Mucosa of descending colon (tissue), 3 donors: ENCODE measurements around the gene CACNA1D. TPM values are rescaled to one million over a fixed set of nuclear protein-coding genes. Genes with fewer than 3 reads are reported as not detected.

Source experiments
- ATAC-seq: fragments of 200-7000 bp; cut with Tn5 transposase; one replicate; pipeline ENCODE4 v1.9.1; 2020; ENCODE audit warnings: mild to moderate bottlenecking, moderate library complexity
- DNase-seq, 3 donors: peaks; one replicate each; pipeline ENCODE4 v3.0.0-alpha.2; 2020
- H3K36me3 ChIP-seq: fragments of 200-600 bp; one replicate; pipeline ENCODE4 v1.8.0; 2021; ENCODE audit warnings: low read depth, mild to moderate bottlenecking
- H3K4me1 ChIP-seq: fragments of 200-600 bp; one replicate; pipeline ENCODE4 v1.8.0; 2021; ENCODE audit warnings: low read depth, mild to moderate bottlenecking
- H3K4me3 ChIP-seq: fragments of 200-600 bp; one replicate; pipeline ENCODE4 v1.8.0; 2021; ENCODE audit warnings: mild to moderate bottlenecking
- H3K9me3 ChIP-seq: fragments of 200-600 bp; one replicate; pipeline ENCODE4 v1.8.0; 2021; ENCODE audit warnings: mild to moderate bottlenecking
- CTCF ChIP-seq: fragments of 200-600 bp; IDR thresholded peaks from one replicate; pipeline ENCODE4 v1.8.0; 2022; ENCODE audit warnings: antibody characterized with exemption, mild to moderate bottlenecking
- intact Hi-C, 2 donors: fragments of 100-400 bp; cut with DNase I in 1 of 2; cut with micrococcal nuclease in 1 of 2; formaldehyde crosslinking; loops; one replicate each; pipeline versions ENCODE4 v1.11.0 to v1.11.1; 2022; cut with DNase I, micrococcal nuclease
- total RNA-seq, 3 donors: library from RNA; stranded (reverse); fragmentation: NEBNext Ultra II Directional in 2 of 3; extraction: Animal tissue kit (Norgen Biotek cat#: 25700) in 2 of 3; gene quantifications; one replicate each; pipeline versions ENCODE4 v1.2.1 to v1.2.4, GENCODE V29; 2021 to 2023
- donor health status: DM: no; HTN: no; CAD: no; lungs with moderate emphysema.
- donor health status: DM: no; HTN: no; CAD: no.
- donor health status: DM: no; HTN: yes; CAD: no.

Gene CACNA1D
- total RNA-seq, 3 donors from 2014 or later: 13.8 to 38.1 (median 22.2) TPM

GRCh38 chr3:53858096-53858741, 363.8 kb downstream of the CACNA1D start:
- Histone ChIP-seq H3K9me3 (no peaks in the 10 kb centered on the region), H3K4me1 (no peaks in the 10 kb centered on the region), H3K4me3 (no peak overlapping the region), H3K36me3 (no peaks in the 10 kb centered on the region)
- no peak for ATAC-seq
- no peak for TF ChIP-seq CTCF
- no peak for DNase-seq
- intact Hi-C loops: no loop called here

- ATAC-seq (no peak), DNase-seq (no peak)
- Histone ChIP-seq H3K4me1 (no peaks in the 10 kb centered on the region), H3K36me3 (no peaks in the 10 kb centered on the region), H3K9me3 (no peaks in the 10 kb centered on the region), H3K4me3 (no peak overlapping the region)
- intact Hi-C loops: no loop called here
- no peak for TF ChIP-seq CTCF
Observed at GRCh38 chr3:53859178-53859577, 364.8 kb downstream of the CACNA1D start.

GRCh38 chr3:53860196-53860595, 365.8 kb downstream of the CACNA1D start:
- Histone ChIP-seq H3K4me3 (no peak overlapping the region), H3K9me3 (no peaks in the 10 kb centered on the region), H3K4me1 (no peaks in the 10 kb centered on the region), H3K36me3 (peaks cover 9% of the 10 kb centered on the region)
- ATAC-seq (no peak), DNase-seq (no peak)
- TF ChIP-seq CTCF: no peak
- intact Hi-C loops: no loop called here

- no peaks in the 10 kb centered on the region for H3K9me3 ChIP-seq
- no peak for ATAC-seq
- no peak for DNase-seq
- H3K36me3 ChIP-seq: peaks cover 10% of the 10 kb centered on the region
- no peak overlapping the region for H3K4me3 ChIP-seq
- TF ChIP-seq CTCF: no peak
- intact Hi-C loops: no loop called here
- no peaks in the 10 kb centered on the region for H3K4me1 ChIP-seq
Observed at GRCh38 chr3:53862241-53862640, 367.8 kb downstream of the CACNA1D start.

- Histone ChIP-seq H3K4me1 (no peaks in the 10 kb centered on the region), H3K4me3 (no peak overlapping the region), H3K36me3 (peaks cover 10% of the 10 kb centered on the region), H3K9me3 (no peaks in the 10 kb centered on the region)
- ATAC-seq (no peak), DNase-seq (no peak)
- no peak for TF ChIP-seq CTCF
- intact Hi-C loops: no loop called here
Observed at GRCh38 chr3:53863145-53863544, 368.7 kb downstream of the CACNA1D start.

Other genes starting within 250 kb of the CACNA1D start
- 100 to 1,000 TPM; 180 to 260 (median 226) TPM for gene TKT, start 238.6 kb upstream of the CACNA1D start, total RNA-seq
- gene DCP1A, start 147.1 kb upstream of the CACNA1D start, total RNA-seq: 10 to 100 TPM; 20.7 to 28.2 (median 21.3) TPM